HepG2 (cell line): ENCODE measurements around the gene ATP6V0E2. TPM values are rescaled to one million over a fixed set of nuclear protein-coding genes. Genes with fewer than 3 reads are reported as not detected.

Experiments used
- DR1 ChIP-seq: sonication (generic); formaldehyde crosslinking; IDR thresholded peaks from 2 replicates; pipeline ENCODE4 v1.8.0; 2021; ENCODE audit warnings: mild to moderate bottlenecking, missing genetic modification reagents, inconsistent platforms
- FOXK2 ChIP-seq: fragments of 450-650 bp; IDR thresholded peaks from 2 replicates; pipeline ENCODE4 v1.6.1; 2016
- HOXD1 ChIP-seq: sonication (generic); formaldehyde crosslinking; IDR thresholded peaks from 2 replicates; pipeline ENCODE4 v1.5.0; 2020; ENCODE audit warnings: missing genetic modification reagents
- KMT2A ChIP-seq: sonication (generic); formaldehyde crosslinking; IDR thresholded peaks from 2 replicates; pipeline ENCODE4 v1.4.0; 2020; ENCODE audit warnings: missing genetic modification reagents
- MTF2 ChIP-seq: sonication (generic); formaldehyde crosslinking; IDR thresholded peaks from 2 replicates; pipeline ENCODE4 v1.5.0; 2020; ENCODE audit warnings: missing genetic modification reagents, borderline replicate concordance
- MYC ChIP-seq: sonication (generic); formaldehyde crosslinking; IDR thresholded peaks from 2 replicates; pipeline ENCODE4 v1.9.0; 2021; ENCODE audit warnings: missing genetic modification reagents, borderline replicate concordance
- NR2F2 ChIP-seq: IDR thresholded peaks from 2 replicates; pipeline ENCODE4 v1.6.1; 2012; ENCODE audit warnings: low read depth, inconsistent platforms, borderline replicate concordance
- PRMT3 ChIP-seq: sonication (generic); formaldehyde crosslinking; IDR thresholded peaks from 2 replicates; pipeline ENCODE4 v1.8.1; 2022; ENCODE audit warnings: low read depth, mild to moderate bottlenecking, moderate library complexity, missing genetic modification reagents, borderline replicate concordance
- RAD51 ChIP-seq: fragments of 450-650 bp; IDR thresholded peaks from 2 replicates; pipeline ENCODE4 v1.6.1; 2016; ENCODE audit warnings: borderline replicate concordance
- SATB2 ChIP-seq: sonication (generic); formaldehyde crosslinking; IDR thresholded peaks from 2 replicates; pipeline ENCODE4 v1.5.0; 2020; ENCODE audit warnings: missing genetic modification reagents
- SKI ChIP-seq: fragments of 450-650 bp; IDR thresholded peaks from one replicate; pipeline ENCODE4 v1.6.1; 2018; ENCODE audit warnings: mild to moderate bottlenecking; ENCODE audit not compliant: partially characterized antibody
- SPEN ChIP-seq: sonication (generic); formaldehyde crosslinking; IDR thresholded peaks from 2 replicates; pipeline ENCODE4 v1.5.1; 2020; ENCODE audit warnings: low read depth, mild to moderate bottlenecking, missing genetic modification reagents
- SRSF1 ChIP-seq: fragments of 200-400 bp; formaldehyde crosslinking; optimal IDR thresholded peaks from 2 replicates; pipeline ENCODE3; 2017; ENCODE audit warnings: mild to moderate bottlenecking, low read depth, low read length, moderate library complexity
- TOPORS ChIP-seq: sonication (generic); formaldehyde crosslinking; IDR thresholded peaks from 2 replicates; pipeline ENCODE4 v1.8.0; 2023; ENCODE audit warnings: mild to moderate bottlenecking, missing genetic modification reagents
- ZBTB7B ChIP-seq: sonication (generic); formaldehyde crosslinking; IDR thresholded peaks from 2 replicates; pipeline ENCODE4 v1.4.0; 2020; ENCODE audit warnings: missing genetic modification reagents
- ZNF235 ChIP-seq: sonication (generic); formaldehyde crosslinking; IDR thresholded peaks from 2 replicates; pipeline ENCODE4 v1.8.1; 2023; ENCODE audit warnings: mild to moderate bottlenecking, missing genetic modification reagents, borderline replicate concordance
- ZNF253 ChIP-seq: sonication (generic); formaldehyde crosslinking; IDR thresholded peaks from 2 replicates; pipeline ENCODE4 v1.8.0; 2022; ENCODE audit warnings: mild to moderate bottlenecking, missing genetic modification reagents, borderline replicate concordance
- ZNF44 ChIP-seq: sonication (generic); formaldehyde crosslinking; IDR thresholded peaks from 2 replicates; pipeline ENCODE4 v1.5.1; 2020; ENCODE audit warnings: mild to moderate bottlenecking, missing genetic modification reagents
- ZNF652 ChIP-seq: IDR thresholded peaks from 2 replicates; pipeline ENCODE4 v1.6.1; 2016; ENCODE audit warnings: low read depth, borderline replicate concordance
- ZNF75D ChIP-seq: sonication (generic); formaldehyde crosslinking; IDR thresholded peaks from 2 replicates; pipeline ENCODE4 v1.8.1; 2023; ENCODE audit warnings: missing genetic modification reagents, mild to moderate bottlenecking, borderline replicate concordance
- polyA plus RNA-seq, 8 experiments: library from polyadenylated mRNA; depleted of rRNA in 3 of 8; stranded (reverse) in 7 of 8; unstranded in 1 of 8; fragments of >200 nt; fragmentation: Illumina TruSeq in 4 of 8; extraction: Trizol in 4 of 8; gene quantifications; 2 replicates each; pipeline versions ENCODE4 v1.2.1 to v1.2.3, GENCODE V29; 2011 to 2016; ENCODE audit warnings: low read depth in 4 of 8, missing spikeins in 1 of 8, mixed read lengths in 1 of 8; ENCODE audit not compliant: insufficient read depth in 1 of 8
- total RNA-seq, 5 experiments: library from RNA; depleted of rRNA; stranded (reverse); fragments of >200 nt; fragmentation: Illumina TruSeq; extraction: Trizol; gene quantifications; 2 replicates each; pipeline ENCODE4 v1.2.3, GENCODE V29; 2016; ENCODE audit warnings: low read depth in 1 of 5
- TF ChIP-seq, protein P1 (sequence below): sonication (generic); formaldehyde crosslinking; IDR thresholded peaks from 2 replicates; pipeline ENCODE4 v1.9.0; 2022; ENCODE audit warnings: missing genetic modification reagents, mild to moderate bottlenecking, borderline replicate concordance
- TF ChIP-seq, protein P2 (sequence below): sonication (generic); formaldehyde crosslinking; IDR thresholded peaks from 2 replicates; pipeline ENCODE4 v1.8.0; 2022; ENCODE audit warnings: missing genetic modification reagents, mild to moderate bottlenecking, inconsistent platforms, borderline replicate concordance
- TF ChIP-seq, protein P3 (sequence below): IDR thresholded peaks from 2 replicates; pipeline ENCODE4 v1.6.1; 2016; ENCODE audit warnings: mild to moderate bottlenecking
- TF ChIP-seq, protein P4 (sequence below): sonication (generic); formaldehyde crosslinking; IDR thresholded peaks from 2 replicates; pipeline ENCODE4 v1.4.0; 2020; ENCODE audit warnings: missing genetic modification reagents
- TF ChIP-seq, protein P5 (sequence below): sonication (generic); formaldehyde crosslinking; IDR thresholded peaks from 2 replicates; pipeline ENCODE4 v1.5.0; 2020; ENCODE audit warnings: mild to moderate bottlenecking, low read depth, missing genetic modification reagents, borderline replicate concordance

The ATP6V0E2 gene
- total and polyA plus RNA-seq, 2 of the 13 experiments (the other 11 are each of a cell fraction or from before 2014, with no cell fraction given) = 36.8 to 203 TPM

DNA sequence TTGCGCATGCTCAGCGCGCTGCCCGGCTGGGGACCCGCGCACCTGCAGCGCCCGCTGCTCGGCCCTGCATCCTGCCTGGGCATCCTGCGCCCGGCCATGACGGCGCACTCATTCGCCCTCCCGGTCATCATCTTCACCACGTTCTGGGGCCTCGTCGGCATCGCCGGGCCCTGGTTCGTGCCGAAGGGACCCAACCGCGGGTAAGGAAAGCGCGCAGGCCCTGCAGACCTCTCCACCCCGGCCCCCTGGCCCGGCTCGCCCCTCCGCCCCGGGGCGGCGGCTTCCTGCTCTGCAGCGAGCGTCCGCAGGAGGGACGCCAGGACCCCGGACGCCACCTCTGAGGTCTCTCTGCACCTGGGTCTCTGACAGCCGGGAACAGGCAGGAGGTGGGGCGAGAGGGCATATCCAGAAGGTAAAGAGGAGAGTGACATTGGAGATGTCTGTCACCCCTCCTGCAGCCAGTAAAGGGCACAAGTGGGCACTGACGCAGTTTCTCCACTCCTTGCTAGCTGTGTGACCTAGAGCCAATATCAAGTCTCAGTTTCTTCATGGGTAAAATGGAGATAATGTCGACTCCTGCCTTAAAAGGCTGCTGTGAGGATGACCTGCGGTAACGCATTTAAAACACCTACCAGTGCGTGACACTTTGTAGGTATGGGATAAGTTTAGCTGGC lies 338 bp downstream of the ATP6V0E2 start (continued):
- peak; percentile 56; the same call in 1 of the 2 replicates for TF ChIP-seq HOXD1 (CRISPR knock-in tag)
- TF ChIP-seq ZBTB7B (CRISPR knock-in tag) = peak; percentile 46
- TF ChIP-seq RAD51 = no peak
- TF ChIP-seq SPEN = peak; percentile 77; the same call in 1 of the 2 replicates
- TF ChIP-seq ZNF75D (CRISPR knock-in tag) = no peak
- TF ChIP-seq DR1 (CRISPR knock-in tag) = peak; percentile 79; the same call in 1 of the 2 replicates
- no peak for TF ChIP-seq SRSF1
- no peak for TF ChIP-seq ZNF652 (CRISPR knock-in tag)
- peak; percentile 61 for TF ChIP-seq MYC (CRISPR knock-in tag)
- TF ChIP-seq PRMT3 (CRISPR knock-in tag) = no peak
- TF ChIP-seq, protein P1, sequence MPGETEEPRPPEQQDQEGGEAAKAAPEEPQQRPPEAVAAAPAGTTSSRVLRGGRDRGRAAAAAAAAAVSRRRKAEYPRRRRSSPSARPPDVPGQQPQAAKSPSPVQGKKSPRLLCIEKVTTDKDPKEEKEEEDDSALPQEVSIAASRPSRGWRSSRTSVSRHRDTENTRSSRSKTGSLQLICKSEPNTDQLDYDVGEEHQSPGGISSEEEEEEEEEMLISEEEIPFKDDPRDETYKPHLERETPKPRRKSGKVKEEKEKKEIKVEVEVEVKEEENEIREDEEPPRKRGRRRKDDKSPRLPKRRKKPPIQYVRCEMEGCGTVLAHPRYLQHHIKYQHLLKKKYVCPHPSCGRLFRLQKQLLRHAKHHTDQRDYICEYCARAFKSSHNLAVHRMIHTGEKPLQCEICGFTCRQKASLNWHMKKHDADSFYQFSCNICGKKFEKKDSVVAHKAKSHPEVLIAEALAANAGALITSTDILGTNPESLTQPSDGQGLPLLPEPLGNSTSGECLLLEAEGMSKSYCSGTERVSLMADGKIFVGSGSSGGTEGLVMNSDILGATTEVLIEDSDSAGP = no peak
- no peak for TF ChIP-seq NR2F2
- 0 out of 2 replicates have a peak, but pooled peaks have one; percentile 71 for TF ChIP-seq SATB2
- TF ChIP-seq, protein P2, sequence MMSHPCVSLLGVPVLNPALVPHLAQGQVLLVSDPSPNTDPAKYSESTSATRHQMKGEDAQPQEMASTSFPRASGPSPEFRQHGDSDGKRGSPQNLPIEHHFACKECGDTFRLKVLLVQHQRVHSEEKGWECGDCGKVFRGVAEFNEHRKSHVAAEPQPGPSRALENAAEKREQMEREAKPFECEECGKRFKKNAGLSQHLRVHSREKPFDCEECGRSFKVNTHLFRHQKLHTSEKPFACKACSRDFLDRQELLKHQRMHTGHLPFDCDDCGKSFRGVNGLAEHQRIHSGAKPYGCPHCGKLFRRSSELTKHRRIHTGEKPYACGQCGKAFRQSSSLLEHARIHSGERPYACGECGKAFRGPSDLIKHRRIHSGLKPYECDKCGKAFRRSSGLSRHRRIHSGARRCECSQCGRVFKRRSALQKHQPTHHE (CRISPR knock-in tag) = 0 out of 2 replicates have a peak, but pooled peaks have one; percentile 71
- TF ChIP-seq TOPORS (CRISPR knock-in tag) = no peak
- TF ChIP-seq, protein P3, sequence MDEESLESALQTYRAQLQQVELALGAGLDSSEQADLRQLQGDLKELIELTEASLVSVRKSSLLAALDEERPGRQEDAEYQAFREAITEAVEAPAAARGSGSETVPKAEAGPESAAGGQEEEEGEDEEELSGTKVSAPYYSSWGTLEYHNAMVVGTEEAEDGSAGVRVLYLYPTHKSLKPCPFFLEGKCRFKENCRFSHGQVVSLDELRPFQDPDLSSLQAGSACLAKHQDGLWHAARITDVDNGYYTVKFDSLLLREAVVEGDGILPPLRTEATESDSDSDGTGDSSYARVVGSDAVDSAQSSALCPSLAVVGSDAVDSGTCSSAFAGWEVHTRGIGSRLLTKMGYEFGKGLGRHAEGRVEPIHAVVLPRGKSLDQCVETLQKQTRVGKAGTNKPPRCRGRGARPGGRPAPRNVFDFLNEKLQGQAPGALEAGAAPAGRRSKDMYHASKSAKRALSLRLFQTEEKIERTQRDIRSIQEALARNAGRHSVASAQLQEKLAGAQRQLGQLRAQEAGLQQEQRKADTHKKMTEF = peak; percentile 38
- no peak for TF ChIP-seq MTF2 (CRISPR knock-in tag)
- no peak for TF ChIP-seq ZNF44
- TF ChIP-seq FOXK2 = no peak
- TF ChIP-seq, protein P4, sequence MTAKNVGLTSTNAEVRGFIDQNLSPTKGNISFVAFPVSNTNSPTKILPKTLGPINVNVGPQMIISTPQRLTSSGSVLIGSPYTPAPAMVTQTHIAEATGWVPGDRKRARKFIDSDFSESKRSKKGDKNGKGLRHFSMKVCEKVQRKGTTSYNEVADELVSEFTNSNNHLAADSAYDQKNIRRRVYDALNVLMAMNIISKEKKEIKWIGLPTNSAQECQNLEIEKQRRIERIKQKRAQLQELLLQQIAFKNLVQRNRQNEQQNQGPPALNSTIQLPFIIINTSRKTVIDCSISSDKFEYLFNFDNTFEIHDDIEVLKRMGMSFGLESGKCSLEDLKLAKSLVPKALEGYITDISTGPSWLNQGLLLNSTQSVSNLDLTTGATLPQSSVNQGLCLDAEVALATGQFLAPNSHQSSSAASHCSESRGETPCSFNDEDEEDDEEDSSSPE (CRISPR knock-in tag) = peak; percentile 31; the same call in 1 of the 2 replicates
- peak; percentile 49; the same call in 1 of the 2 replicates for TF ChIP-seq KMT2A (CRISPR knock-in tag)
- TF ChIP-seq ZNF253 (CRISPR knock-in tag) = no peak
- TF ChIP-seq ZNF235 (CRISPR knock-in tag) = no peak
- TF ChIP-seq SKI = no peak
- TF ChIP-seq, protein P5, sequence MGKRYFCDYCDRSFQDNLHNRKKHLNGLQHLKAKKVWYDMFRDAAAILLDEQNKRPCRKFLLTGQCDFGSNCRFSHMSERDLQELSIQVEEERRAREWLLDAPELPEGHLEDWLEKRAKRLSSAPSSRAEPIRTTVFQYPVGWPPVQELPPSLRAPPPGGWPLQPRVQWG = no peak
